Liver (tissue), 9 donors: Measurements from ENCODE around the gene TBL1X. TPM values are rescaled to one million over a fixed set of nuclear protein-coding genes. Genes with fewer than 3 reads are reported as not detected.

Experiments used
- DNase-seq: peaks from one replicate; pipeline ENCODE4 v3.0.0-alpha.2; 2017; ENCODE audit warnings: low spot score
- H3K27ac ChIP-seq, 2 donors: one replicate each; pipeline ENCODE4 v1.7.0; 2013; ENCODE audit warnings: inconsistent platforms in 2 of 2, low read length in 2 of 2, control low read depth in 1 of 2, low read depth in 1 of 2, mild to moderate bottlenecking in 1 of 2
- H3K27me3 ChIP-seq, 4 donors: one replicate each; pipeline versions ENCODE4 v1.6.1 to v1.7.0; 2013; ENCODE audit warnings: low read length in 3 of 4, inconsistent platforms in 1 of 4, mild to moderate bottlenecking in 1 of 4, moderate library complexity in 1 of 4; ENCODE audit not compliant: control insufficient read depth in 4 of 4, insufficient read depth in 4 of 4
- H3K36me3 ChIP-seq, 4 donors: one replicate each; pipeline versions ENCODE4 v1.6.1 to v1.7.0; 2013; ENCODE audit warnings: low read length in 3 of 4, mild to moderate bottlenecking in 3 of 4, low read depth in 1 of 4, moderate library complexity in 1 of 4; ENCODE audit not compliant: control insufficient read depth in 4 of 4, insufficient read depth in 3 of 4
- H3K4me1 ChIP-seq, 4 donors: one replicate each; pipeline versions ENCODE4 v1.6.1 to v1.7.0; 2013; ENCODE audit warnings: low read length in 3 of 4, mild to moderate bottlenecking in 3 of 4, moderate library complexity in 1 of 4; ENCODE audit not compliant: control insufficient read depth in 4 of 4, insufficient read depth in 4 of 4
- H3K4me3 ChIP-seq, 3 donors: one replicate each; pipeline versions ENCODE4 v1.6.1 to v1.7.0; 2013; ENCODE audit warnings: low read length in 3 of 3, control low read depth in 1 of 3, low read depth in 1 of 3, mild to moderate bottlenecking in 1 of 3
- H3K9ac ChIP-seq, 2 donors: one replicate each; pipeline ENCODE4 v1.7.0; 2013; ENCODE audit warnings: low read length in 2 of 2, mild to moderate bottlenecking in 2 of 2, moderate library complexity in 2 of 2, control low read depth in 1 of 2, low read depth in 1 of 2
- H3K9me3 ChIP-seq, 4 donors: one replicate each; pipeline versions ENCODE4 v1.6.1 to v1.7.0; 2013; ENCODE audit warnings: low read length in 3 of 4; ENCODE audit not compliant: control insufficient read depth in 4 of 4
- ATF3 ChIP-seq: IDR thresholded peaks from 2 replicates; pipeline ENCODE4 v1.6.1; 2016; ENCODE audit warnings: antibody characterized with exemption
- EGR1 ChIP-seq, 2 donors: IDR thresholded peaks; 2 replicates each; pipeline ENCODE4 v1.6.1; 2016 to 2018; ENCODE audit warnings: antibody characterized with exemption in 2 of 2, low read depth in 2 of 2
- FOXA1 ChIP-seq: IDR thresholded peaks from 2 replicates; pipeline ENCODE4 v1.6.1; 2016; ENCODE audit warnings: antibody characterized with exemption
- FOXA2 ChIP-seq: IDR thresholded peaks from 2 replicates; pipeline ENCODE4 v1.6.1; 2016; ENCODE audit warnings: antibody characterized with exemption
- GABPA ChIP-seq, 2 donors: IDR thresholded peaks in 1 of 2; conservative IDR thresholded peaks in 1 of 2; 2 replicates each; pipeline ENCODE4 v1.6.1; 2016; ENCODE audit warnings: antibody characterized with exemption in 2 of 2, mild to moderate bottlenecking in 1 of 2, moderate library complexity in 1 of 2
- HNF4A ChIP-seq, 2 donors: conservative IDR thresholded peaks; 2 replicates each; pipeline ENCODE4 v1.6.1; 2016; ENCODE audit warnings: antibody characterized with exemption in 2 of 2, mild to moderate bottlenecking in 2 of 2
- HNF4G ChIP-seq: IDR thresholded peaks from 2 replicates; pipeline ENCODE4 v1.6.1; 2016; ENCODE audit warnings: antibody characterized with exemption
- JUND ChIP-seq, 2 donors: IDR thresholded peaks; 2 replicates each; pipeline ENCODE4 v1.6.1; 2016; ENCODE audit warnings: antibody characterized with exemption in 2 of 2
- NR2F2 ChIP-seq: IDR thresholded peaks from 2 replicates; pipeline ENCODE4 v1.6.1; 2016; ENCODE audit warnings: antibody characterized with exemption
- RAD21 ChIP-seq, 2 donors: IDR thresholded peaks; 2 replicates each; pipeline ENCODE4 v1.6.1; 2016; ENCODE audit warnings: antibody characterized with exemption in 2 of 2, mild to moderate bottlenecking in 2 of 2
- RXRA ChIP-seq, 2 donors: IDR thresholded peaks; 2 replicates each; pipeline ENCODE4 v1.6.1; 2017 to 2018; ENCODE audit warnings: antibody characterized with exemption in 2 of 2, mild to moderate bottlenecking in 1 of 2
- SP1 ChIP-seq: IDR thresholded peaks from 2 replicates; pipeline ENCODE4 v1.6.1; 2018; ENCODE audit warnings: antibody characterized with exemption, mild to moderate bottlenecking
- TAF1 ChIP-seq: conservative IDR thresholded peaks from 2 replicates; pipeline ENCODE4 v1.6.1; 2016; ENCODE audit warnings: antibody characterized with exemption, mild to moderate bottlenecking
- YY1 ChIP-seq: IDR thresholded peaks from 2 replicates; pipeline ENCODE4 v1.6.1; 2016; ENCODE audit warnings: antibody characterized with exemption, mild to moderate bottlenecking
- ZBTB33 ChIP-seq: IDR thresholded peaks from 2 replicates; pipeline ENCODE4 v1.6.1; 2016; ENCODE audit warnings: antibody characterized with exemption
- WGBS: extraction: QIAGEN DNeasy Blood & Tissue Kit; methylation state at CpG from one replicate; pipeline ENCODE4 v1.1.7; 2013; 5-methylcytosine and 5-hydroxymethylcytosine counted together
- polyA plus RNA-seq, 2 donors: library from polyadenylated mRNA; stranded (reverse) in 1 of 2; unstranded in 1 of 2; fragments of 200-250 nt in 1 of 2; fragments of >200 nt in 1 of 2; fragmentation: Nextera tagmentation in 1 of 2; extraction: Ambion mirVana in 1 of 2; gene quantifications; one replicate each; pipeline versions ENCODE4 v1.2.1 to v1.2.3, GENCODE V29; 2013 to 2015
- total RNA-seq, 2 donors: library from RNA; depleted of rRNA; stranded (reverse); fragments of >200 nt; gene quantifications; one replicate each; pipeline ENCODE4 v1.2.3, GENCODE V29; 2014
- TF ChIP-seq, protein P1 (sequence below): fragments of 150-350 bp; IDR thresholded peaks from 2 replicates; pipeline ENCODE4 v1.5.1; 2017; ENCODE audit warnings: improper control_type of control experiment, low read depth, low read length; ENCODE audit not compliant: missing input control
- TF ChIP-seq, protein P2 (sequence below): IDR thresholded peaks from 2 replicates; pipeline ENCODE4 v1.6.1; 2016; ENCODE audit warnings: antibody characterized with exemption, mild to moderate bottlenecking
- TF ChIP-seq, protein P3 (sequence below): IDR thresholded peaks from 2 replicates; pipeline ENCODE4 v1.6.1; 2016; ENCODE audit warnings: antibody characterized with exemption
- donor health status: healthy.
- donor health status: healthy.
- donor health status: healthy.
- donor health status: healthy.
- donor health status: healthy.

TBL1X gene
- total and polyA plus RNA-seq, 4 donors = 11.2 to 15.1 (median 11.8) TPM

DNA sequence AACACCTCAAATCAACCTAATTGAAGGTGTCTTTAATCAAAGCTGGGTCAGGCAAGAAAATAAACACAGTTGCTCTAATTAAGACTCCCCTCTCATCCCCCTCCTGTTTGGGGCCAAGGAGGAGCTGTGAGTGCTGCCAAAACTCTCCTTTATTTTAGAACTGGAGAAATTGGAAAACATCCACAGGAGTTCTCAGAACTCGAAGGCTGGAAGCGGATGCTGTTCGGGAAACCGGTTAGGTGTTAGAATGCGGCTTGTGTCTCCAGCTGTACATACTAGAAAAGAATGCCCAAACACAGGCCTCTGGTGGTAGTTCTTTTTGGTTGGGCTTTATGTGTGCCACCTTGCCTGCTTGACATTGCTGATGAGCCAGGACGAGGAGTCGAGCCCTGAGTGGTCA lies 182.6 kb downstream of the TBL1X start:
- Histone ChIP-seq H3K4me3 (no peak overlapping the region), H3K4me1 (no peaks in the 10 kb centered on the region), H3K9ac (no peak overlapping the region), H3K9me3 (no peaks in the 10 kb centered on the region), H3K36me3 (no peaks in the 10 kb centered on the region), H3K27me3 (no peaks in the 10 kb centered on the region), H3K27ac (no peak overlapping the region)
- TF ChIP-seq, protein P1, sequence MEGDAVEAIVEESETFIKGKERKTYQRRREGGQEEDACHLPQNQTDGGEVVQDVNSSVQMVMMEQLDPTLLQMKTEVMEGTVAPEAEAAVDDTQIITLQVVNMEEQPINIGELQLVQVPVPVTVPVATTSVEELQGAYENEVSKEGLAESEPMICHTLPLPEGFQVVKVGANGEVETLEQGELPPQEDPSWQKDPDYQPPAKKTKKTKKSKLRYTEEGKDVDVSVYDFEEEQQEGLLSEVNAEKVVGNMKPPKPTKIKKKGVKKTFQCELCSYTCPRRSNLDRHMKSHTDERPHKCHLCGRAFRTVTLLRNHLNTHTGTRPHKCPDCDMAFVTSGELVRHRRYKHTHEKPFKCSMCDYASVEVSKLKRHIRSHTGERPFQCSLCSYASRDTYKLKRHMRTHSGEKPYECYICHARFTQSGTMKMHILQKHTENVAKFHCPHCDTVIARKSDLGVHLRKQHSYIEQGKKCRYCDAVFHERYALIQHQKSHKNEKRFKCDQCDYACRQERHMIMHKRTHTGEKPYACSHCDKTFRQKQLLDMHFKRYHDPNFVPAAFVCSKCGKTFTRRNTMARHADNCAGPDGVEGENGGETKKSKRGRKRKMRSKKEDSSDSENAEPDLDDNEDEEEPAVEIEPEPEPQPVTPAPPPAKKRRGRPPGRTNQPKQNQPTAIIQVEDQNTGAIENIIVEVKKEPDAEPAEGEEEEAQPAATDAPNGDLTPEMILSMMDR = no peak
- TF ChIP-seq EGR1 (IDR thresholded peaks at IDR 0.05; ENCODE audit: low read depth in 2 of 2) (no peak), FOXA1 (no peak), HNF4A (conservative IDR thresholded peaks at IDR 0.05) (no peak), FOXA2 (no peak)
- 88% methylated on average over 7 of the region's 7 CpGs for WGBS
- DNase-seq = no peak

GRCh38 chrX:9650091-9650490 lies 185.2 kb downstream of the TBL1X start:
- no peak overlapping the region for H3K27ac ChIP-seq
- H3K9me3 ChIP-seq = no peaks in the 10 kb centered on the region
- no peaks in the 10 kb centered on the region for H3K27me3 ChIP-seq
- no peak for DNase-seq
- no peaks in the 10 kb centered on the region for H3K4me1 ChIP-seq
- no peak for TF ChIP-seq SP1
- TF ChIP-seq, protein P2, sequence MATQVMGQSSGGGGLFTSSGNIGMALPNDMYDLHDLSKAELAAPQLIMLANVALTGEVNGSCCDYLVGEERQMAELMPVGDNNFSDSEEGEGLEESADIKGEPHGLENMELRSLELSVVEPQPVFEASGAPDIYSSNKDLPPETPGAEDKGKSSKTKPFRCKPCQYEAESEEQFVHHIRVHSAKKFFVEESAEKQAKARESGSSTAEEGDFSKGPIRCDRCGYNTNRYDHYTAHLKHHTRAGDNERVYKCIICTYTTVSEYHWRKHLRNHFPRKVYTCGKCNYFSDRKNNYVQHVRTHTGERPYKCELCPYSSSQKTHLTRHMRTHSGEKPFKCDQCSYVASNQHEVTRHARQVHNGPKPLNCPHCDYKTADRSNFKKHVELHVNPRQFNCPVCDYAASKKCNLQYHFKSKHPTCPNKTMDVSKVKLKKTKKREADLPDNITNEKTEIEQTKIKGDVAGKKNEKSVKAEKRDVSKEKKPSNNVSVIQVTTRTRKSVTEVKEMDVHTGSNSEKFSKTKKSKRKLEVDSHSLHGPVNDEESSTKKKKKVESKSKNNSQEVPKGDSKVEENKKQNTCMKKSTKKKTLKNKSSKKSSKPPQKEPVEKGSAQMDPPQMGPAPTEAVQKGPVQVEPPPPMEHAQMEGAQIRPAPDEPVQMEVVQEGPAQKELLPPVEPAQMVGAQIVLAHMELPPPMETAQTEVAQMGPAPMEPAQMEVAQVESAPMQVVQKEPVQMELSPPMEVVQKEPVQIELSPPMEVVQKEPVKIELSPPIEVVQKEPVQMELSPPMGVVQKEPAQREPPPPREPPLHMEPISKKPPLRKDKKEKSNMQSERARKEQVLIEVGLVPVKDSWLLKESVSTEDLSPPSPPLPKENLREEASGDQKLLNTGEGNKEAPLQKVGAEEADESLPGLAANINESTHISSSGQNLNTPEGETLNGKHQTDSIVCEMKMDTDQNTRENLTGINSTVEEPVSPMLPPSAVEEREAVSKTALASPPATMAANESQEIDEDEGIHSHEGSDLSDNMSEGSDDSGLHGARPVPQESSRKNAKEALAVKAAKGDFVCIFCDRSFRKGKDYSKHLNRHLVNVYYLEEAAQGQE = no peak
- no peak for TF ChIP-seq ZBTB33
- no peak for TF ChIP-seq RXRA (IDR thresholded peaks at IDR 0.05)
- TF ChIP-seq HNF4G = no peak
- TF ChIP-seq GABPA (IDR thresholded peaks at IDR 0.05 in 1 of 2, conservative IDR thresholded peaks at IDR 0.05 in 1 of 2) = no peak
- TF ChIP-seq YY1 = no peak
- TF ChIP-seq HNF4A (conservative IDR thresholded peaks at IDR 0.05) = no peak
- TF ChIP-seq, protein P1 = no peak
- no peak for TF ChIP-seq RAD21 (IDR thresholded peaks at IDR 0.05)
- no peak for TF ChIP-seq EGR1 (IDR thresholded peaks at IDR 0.05; ENCODE audit: low read depth in 2 of 2)
- no peak for TF ChIP-seq JUND (IDR thresholded peaks at IDR 0.05)
- no peak for TF ChIP-seq FOXA2
- no peak for TF ChIP-seq FOXA1
- TF ChIP-seq, protein P3, sequence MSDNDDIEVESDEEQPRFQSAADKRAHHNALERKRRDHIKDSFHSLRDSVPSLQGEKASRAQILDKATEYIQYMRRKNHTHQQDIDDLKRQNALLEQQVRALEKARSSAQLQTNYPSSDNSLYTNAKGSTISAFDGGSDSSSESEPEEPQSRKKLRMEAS = no peak
- no peak for TF ChIP-seq NR2F2
- TF ChIP-seq ATF3 = no peak
- TF ChIP-seq TAF1 = no peak
- peaks cover 0 to 10% (median under 1%) of the 10 kb centered on the region in 4 donors for H3K36me3 ChIP-seq
- no peak overlapping the region for H3K9ac ChIP-seq
- no peak overlapping the region for H3K4me3 ChIP-seq
- 72% methylated on average over 3 of the region's 3 CpGs for WGBS
